HepG2 (cell line): Measurements from ENCODE around the gene ZNF213. TPM values are rescaled to one million over a fixed set of nuclear protein-coding genes. Genes with fewer than 3 reads are reported as not detected.

Experiments used
- ESRRA ChIP-seq: sonication (generic); formaldehyde crosslinking; IDR thresholded peaks from 2 replicates; pipeline ENCODE4 v1.5.1; 2020; ENCODE audit warnings: mild to moderate bottlenecking, low read depth, missing genetic modification reagents
- GTF2F1 ChIP-seq: fragments of 150-350 bp; IDR thresholded peaks from 2 replicates; pipeline ENCODE4 v1.6.1; 2014; ENCODE audit warnings: low read length
- HNRNPK ChIP-seq: fragments of 200-400 bp; formaldehyde crosslinking; IDR thresholded peaks from 2 replicates; pipeline ENCODE4 v1.6.1; 2018; ENCODE audit warnings: low read length, low read depth, moderate library complexity, mild to moderate bottlenecking; ENCODE audit not compliant: poor library complexity, severe bottlenecking
- KDM5A ChIP-seq: fragments of 200-600 bp; sonication (generic); IDR thresholded peaks from 2 replicates; pipeline ENCODE4 v1.7.0; 2018; ENCODE audit warnings: antibody characterized with exemption, mild to moderate bottlenecking, low read length, borderline replicate concordance
- KLF12 ChIP-seq: sonication (generic); formaldehyde crosslinking; IDR thresholded peaks from 2 replicates; pipeline ENCODE4 v1.4.0; 2020; ENCODE audit warnings: missing genetic modification reagents, borderline replicate concordance
- MTERF4 ChIP-seq: sonication (generic); formaldehyde crosslinking; IDR thresholded peaks from 2 replicates; pipeline ENCODE4 v1.8.0; 2023; ENCODE audit warnings: mild to moderate bottlenecking, missing genetic modification reagents
- NR2F2 ChIP-seq: IDR thresholded peaks from 2 replicates; pipeline ENCODE4 v1.6.1; 2012; ENCODE audit warnings: low read depth, inconsistent platforms, borderline replicate concordance
- NRL ChIP-seq: sonication (generic); formaldehyde crosslinking; IDR thresholded peaks from 2 replicates; pipeline ENCODE4 v1.5.0; 2020; ENCODE audit warnings: missing genetic modification reagents, mild to moderate bottlenecking, moderate library complexity, borderline replicate concordance
- POLR2G ChIP-seq: fragments of 200-400 bp; formaldehyde crosslinking; IDR thresholded peaks from 2 replicates; pipeline ENCODE4 v1.6.1; 2018; ENCODE audit warnings: mild to moderate bottlenecking, low read depth, low read length, moderate library complexity
- RORA ChIP-seq: sonication (generic); formaldehyde crosslinking; IDR thresholded peaks from 2 replicates; pipeline ENCODE4 v1.5.0; 2020; ENCODE audit warnings: mild to moderate bottlenecking, missing genetic modification reagents, moderate library complexity
- SP1 ChIP-seq, 2 experiments: fragments of 450-650 bp in 1 of 2; sonication (generic) in 1 of 2; formaldehyde crosslinking in 1 of 2; IDR thresholded peaks; 2 replicates each; pipeline versions ENCODE4 v1.4.0 to v1.6.1; 2016 to 2020; ENCODE audit warnings: missing genetic modification reagents in 1 of 2
- ZGPAT ChIP-seq: IDR thresholded peaks from 2 replicates; pipeline ENCODE4 v1.6.1; 2016; ENCODE audit warnings: mild to moderate bottlenecking
- ZNF766 ChIP-seq: sonication (generic); formaldehyde crosslinking; IDR thresholded peaks from 2 replicates; pipeline ENCODE4 v1.5.0; 2020; ENCODE audit warnings: missing genetic modification reagents, borderline replicate concordance
- polyA plus RNA-seq, 8 experiments: library from polyadenylated mRNA; depleted of rRNA in 3 of 8; stranded (reverse) in 7 of 8; unstranded in 1 of 8; fragments of >200 nt; fragmentation: Illumina TruSeq in 4 of 8; extraction: Trizol in 4 of 8; gene quantifications; 2 replicates each; pipeline versions ENCODE4 v1.2.1 to v1.2.3, GENCODE V29; 2011 to 2016; ENCODE audit warnings: low read depth in 4 of 8, missing spikeins in 1 of 8, mixed read lengths in 1 of 8; ENCODE audit not compliant: insufficient read depth in 1 of 8
- total RNA-seq, 5 experiments: library from RNA; depleted of rRNA; stranded (reverse); fragments of >200 nt; fragmentation: Illumina TruSeq; extraction: Trizol; gene quantifications; 2 replicates each; pipeline ENCODE4 v1.2.3, GENCODE V29; 2016; ENCODE audit warnings: low read depth in 1 of 5
- TF ChIP-seq, protein P1 (sequence below), 2 experiments: fragments of 450-650 bp in 1 of 2; sonication (generic) in 1 of 2; formaldehyde crosslinking in 1 of 2; IDR thresholded peaks; 2 replicates each; pipeline versions ENCODE4 v1.6.1 to v1.8.0; 2016 to 2022; ENCODE audit warnings: antibody characterized with exemption in 1 of 2, mild to moderate bottlenecking in 1 of 2, missing genetic modification reagents in 1 of 2
- TF ChIP-seq, protein P2 (sequence below), 2 experiments: fragments of 450-650 bp in 1 of 2; sonication (generic) in 1 of 2; formaldehyde crosslinking; IDR thresholded peaks; 2 replicates each; pipeline versions ENCODE4 v1.5.0 to v1.8.0; 2020 to 2022; ENCODE audit warnings: mild to moderate bottlenecking in 1 of 2, missing genetic modification reagents in 1 of 2

Gene ZNF213
- total and polyA plus RNA-seq, 2 of the 13 experiments (the other 11 are each of a cell fraction or from before 2014, with no cell fraction given) = 0.59 to 0.97 TPM

- TF ChIP-seq, protein P1, sequence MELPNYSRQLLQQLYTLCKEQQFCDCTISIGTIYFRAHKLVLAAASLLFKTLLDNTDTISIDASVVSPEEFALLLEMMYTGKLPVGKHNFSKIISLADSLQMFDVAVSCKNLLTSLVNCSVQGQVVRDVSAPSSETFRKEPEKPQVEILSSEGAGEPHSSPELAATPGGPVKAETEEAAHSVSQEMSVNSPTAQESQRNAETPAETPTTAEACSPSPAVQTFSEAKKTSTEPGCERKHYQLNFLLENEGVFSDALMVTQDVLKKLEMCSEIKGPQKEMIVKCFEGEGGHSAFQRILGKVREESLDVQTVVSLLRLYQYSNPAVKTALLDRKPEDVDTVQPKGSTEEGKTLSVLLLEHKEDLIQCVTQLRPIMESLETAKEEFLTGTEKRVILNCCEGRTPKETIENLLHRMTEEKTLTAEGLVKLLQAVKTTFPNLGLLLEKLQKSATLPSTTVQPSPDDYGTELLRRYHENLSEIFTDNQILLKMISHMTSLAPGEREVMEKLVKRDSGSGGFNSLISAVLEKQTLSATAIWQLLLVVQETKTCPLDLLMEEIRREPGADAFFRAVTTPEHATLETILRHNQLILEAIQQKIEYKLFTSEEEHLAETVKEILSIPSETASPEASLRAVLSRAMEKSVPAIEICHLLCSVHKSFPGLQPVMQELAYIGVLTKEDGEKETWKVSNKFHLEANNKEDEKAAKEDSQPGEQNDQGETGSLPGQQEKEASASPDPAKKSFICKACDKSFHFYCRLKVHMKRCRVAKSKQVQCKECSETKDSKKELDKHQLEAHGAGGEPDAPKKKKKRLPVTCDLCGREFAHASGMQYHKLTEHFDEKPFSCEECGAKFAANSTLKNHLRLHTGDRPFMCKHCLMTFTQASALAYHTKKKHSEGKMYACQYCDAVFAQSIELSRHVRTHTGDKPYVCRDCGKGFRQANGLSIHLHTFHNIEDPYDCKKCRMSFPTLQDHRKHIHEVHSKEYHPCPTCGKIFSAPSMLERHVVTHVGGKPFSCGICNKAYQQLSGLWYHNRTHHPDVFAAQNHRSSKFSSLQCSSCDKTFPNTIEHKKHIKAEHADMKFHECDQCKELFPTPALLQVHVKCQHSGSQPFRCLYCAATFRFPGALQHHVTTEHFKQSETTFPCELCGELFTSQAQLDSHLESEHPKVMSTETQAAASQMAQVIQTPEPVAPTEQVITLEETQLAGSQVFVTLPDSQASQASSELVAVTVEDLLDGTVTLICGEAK (IDR thresholded peaks at IDR 0.05) = no peak
- TF ChIP-seq, protein P1 (CRISPR knock-in tag; IDR thresholded peaks at IDR 0.05) = no peak; the same call in 1 of the 2 replicates
- TF ChIP-seq GTF2F1 = no peak
- TF ChIP-seq NR2F2 = no peak
- TF ChIP-seq, protein P2, sequence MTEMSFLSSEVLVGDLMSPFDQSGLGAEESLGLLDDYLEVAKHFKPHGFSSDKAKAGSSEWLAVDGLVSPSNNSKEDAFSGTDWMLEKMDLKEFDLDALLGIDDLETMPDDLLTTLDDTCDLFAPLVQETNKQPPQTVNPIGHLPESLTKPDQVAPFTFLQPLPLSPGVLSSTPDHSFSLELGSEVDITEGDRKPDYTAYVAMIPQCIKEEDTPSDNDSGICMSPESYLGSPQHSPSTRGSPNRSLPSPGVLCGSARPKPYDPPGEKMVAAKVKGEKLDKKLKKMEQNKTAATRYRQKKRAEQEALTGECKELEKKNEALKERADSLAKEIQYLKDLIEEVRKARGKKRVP (CRISPR knock-in tag; IDR thresholded peaks at IDR 0.05) = no peak
- TF ChIP-seq POLR2G = peak; percentile 77
- peak; percentile 79 for TF ChIP-seq NRL (CRISPR knock-in tag)
- peak; percentile 78 for TF ChIP-seq KDM5A
- TF ChIP-seq RORA (CRISPR knock-in tag) = no peak
- no peak for TF ChIP-seq HNRNPK
- peak; percentile 73 for TF ChIP-seq KLF12 (CRISPR knock-in tag)
- no peak for TF ChIP-seq MTERF4 (CRISPR knock-in tag)
- peak; percentile 23; the same call in 1 of the 2 replicates for TF ChIP-seq ESRRA (CRISPR knock-in tag)
- TF ChIP-seq ZGPAT (CRISPR knock-in tag) = peak; percentile 68
- no peak for TF ChIP-seq SP1 (IDR thresholded peaks at IDR 0.05)
- TF ChIP-seq SP1 (CRISPR knock-in tag; IDR thresholded peaks at IDR 0.05) = peak; percentile 96
- TF ChIP-seq ZNF766 (CRISPR knock-in tag) = no peak
These were observed 10.6 kb upstream of the ZNF213 start (continued) for GRCh38 chr16:3123986-3124886.
